ENCODE data around the gene TNPO3.
"Not testable (repeated sequence)": the region's sequence is repeated elsewhere in the genome, so short reads cannot be mapped to it uniquely, and the experiment has no call there.

TNPO3 gene

GRCh38 chr7:129067943-129068548, 13.1 kb upstream of the TNPO3 start:
- no peak for DNase-seq

- DNase-seq: not testable (repeated sequence)
Measured at GRCh38 chr7:129067132-129067561, 12.2 kb upstream of the TNPO3 start.

- no peak for DNase-seq
Measured at GRCh38 chr7:129066290-129067131, 11.6 kb upstream of the TNPO3 start.

- no peak for DNase-seq
Measured at GRCh38 chr7:129055861-129056464, 1.1 kb upstream of the TNPO3 start.

GRCh38 chr7:129055294-129055816, 444 bp upstream of the TNPO3 start:
- no peak for DNase-seq

- DNase-seq: no peak
Measured at GRCh38 chr7:129053938-129054437, 923 bp downstream of the TNPO3 start.

GRCh38 chr7:129052441-129052840, 2.5 kb downstream of the TNPO3 start:
- no peak for DNase-seq

- DNase-seq: not testable (repeated sequence)
Measured at GRCh38 chr7:129051459-129051858, 3.5 kb downstream of the TNPO3 start.

GRCh38 chr7:129047761-129048160, 7.2 kb downstream of the TNPO3 start:
- DNase-seq: no peak

GRCh38 chr7:129045682-129046081, 9.2 kb downstream of the TNPO3 start:
- DNase-seq: no peak

GRCh38 chr7:129043012-129043411, 11.9 kb downstream of the TNPO3 start:
- DNase-seq: no peak

- no peak for DNase-seq
Measured at GRCh38 chr7:129041142-129042085, 13.5 kb downstream of the TNPO3 start.

GRCh38 chr7:129038468-129038867, 16.4 kb downstream of the TNPO3 start:
- not testable (repeated sequence) for DNase-seq

GRCh38 chr7:129037585-129037984, 17.3 kb downstream of the TNPO3 start:
- no peak for DNase-seq

- no peak for DNase-seq
Measured at GRCh38 chr7:129032017-129032416, 22.9 kb downstream of the TNPO3 start.

- no peak for DNase-seq
Measured at GRCh38 chr7:129030440-129030839, 24.5 kb downstream of the TNPO3 start.

- no peak for DNase-seq
Measured at GRCh38 chr7:129024125-129024524, 30.8 kb downstream of the TNPO3 start.

GRCh38 chr7:129021656-129022055, 33.3 kb downstream of the TNPO3 start:
- DNase-seq: no peak

- DNase-seq: no peak
Measured at GRCh38 chr7:129017933-129018538, 36.9 kb downstream of the TNPO3 start.

- no peak for DNase-seq
Measured at GRCh38 chr7:129017264-129017663, 37.6 kb downstream of the TNPO3 start.

- DNase-seq: no peak
Measured at GRCh38 chr7:129014501-129015101, 40.3 kb downstream of the TNPO3 start.
